GM12892 (cell line): ENCODE results near the gene EEF1AKMT4.

ENCODE experiments used
- POLR2A ChIP-seq: IDR thresholded peaks from 2 replicates; pipeline ENCODE4 v1.6.1; 2011; ENCODE audit warnings: low read depth, low read length, control low read depth
- POLR2AphosphoS5 ChIP-seq: IDR thresholded peaks from 2 replicates; pipeline ENCODE4 v1.6.1; 2011; ENCODE audit warnings: low read depth, low read length, control low read depth

GRCh38 chr3:184211297-184211696, 38.2 kb upstream of the EEF1AKMT4 start:
- TF ChIP-seq POLR2AphosphoS5 (no peak), POLR2A (no peak)
